ENCODE results near the gene DNM2. TPM values are rescaled to one million over a fixed set of nuclear protein-coding genes. Genes with fewer than 3 reads are reported as not detected.

The DNM2 gene
- total RNA-seq, 1 donor from 2014 or later: 129 TPM

GRCh38 chr19:10763828-10764339 is 46.0 kb downstream of the DNM2 start:
- Histone ChIP-seq H3K36me3 (ENCODE audit: insufficient read depth, low read length) (peaks cover 4% of the 10 kb centered on the region), H3K4me1 (ENCODE audit: insufficient read depth, low read length) (peaks cover 13% of the 10 kb centered on the region), H3K4me3 (ENCODE audit: insufficient read depth, low read depth, low read length) (no peak overlapping the region), H3K9me3 (ENCODE audit: insufficient read depth, low read depth, low read length) (no peaks in the 10 kb centered on the region), H3K27ac (ENCODE audit: low read depth, low read length) (no peak overlapping the region), H3K27me3 (ENCODE audit: insufficient read depth, low read length) (no peaks in the 10 kb centered on the region), H2AFZ (ENCODE audit: low read depth, low read length) (no peak overlapping the region), H3K4me2 (ENCODE audit: low read length) (no peak overlapping the region), H3K9ac (ENCODE audit: low read length) (no peak overlapping the region), H3K79me2 (ENCODE audit: insufficient read depth, low read length) (peaks cover 61% of the 10 kb centered on the region), H4K20me1 (ENCODE audit: insufficient read depth, low read length) (peaks cover 84% of the 10 kb centered on the region)
- Mint-ChIP-seq H3K27me3 (ENCODE audit: low read depth, unreplicated experiment) (no peaks in the 10 kb centered on the region), H3K4me1 (ENCODE audit: low read depth, unreplicated experiment) (peaks cover 8% of the 10 kb centered on the region), H3K4me3 (ENCODE audit: unreplicated experiment) (no peak overlapping the region), H3K9me3 (ENCODE audit: unreplicated experiment) (peaks cover 1% of the 10 kb centered on the region), H3K36me3 (ENCODE audit: low read depth, unreplicated experiment) (peaks cover 25% of the 10 kb centered on the region), H3K27ac (ENCODE audit: unreplicated experiment) (peak overlapping the region; percentile 34)
- TF ChIP-seq CTCF (IDR thresholded peaks at IDR 0.05; ENCODE audit: insufficient read depth, low read depth, low read length) (no peak), EZH2 (IDR thresholded peaks at IDR 0.05; ENCODE audit: insufficient read depth, low read length) (no peak)
- FAIRE-seq (no peak), DNase-seq (ENCODE audit: low read depth) (no peak)

GRCh38 chr19:10764340-10764894 is 46.5 kb downstream of the DNM2 start:
- Histone ChIP-seq H4K20me1 (ENCODE audit: insufficient read depth, low read length) (peaks cover 84% of the 10 kb centered on the region), H3K27ac (ENCODE audit: low read depth, low read length) (no peak overlapping the region), H3K9ac (ENCODE audit: low read length) (no peak overlapping the region), H3K4me2 (ENCODE audit: low read length) (no peak overlapping the region), H3K36me3 (ENCODE audit: insufficient read depth, low read length) (peaks cover 4% of the 10 kb centered on the region), H3K4me1 (ENCODE audit: insufficient read depth, low read length) (peaks cover 13% of the 10 kb centered on the region), H3K79me2 (ENCODE audit: insufficient read depth, low read length) (peaks cover 64% of the 10 kb centered on the region), H3K4me3 (ENCODE audit: insufficient read depth, low read depth, low read length) (no peak overlapping the region), H3K27me3 (ENCODE audit: insufficient read depth, low read length) (no peaks in the 10 kb centered on the region), H2AFZ (ENCODE audit: low read depth, low read length) (no peak overlapping the region), H3K9me3 (ENCODE audit: insufficient read depth, low read depth, low read length) (no peaks in the 10 kb centered on the region)
- Mint-ChIP-seq H3K9me3 (ENCODE audit: unreplicated experiment) (no peaks in the 10 kb centered on the region), H3K27me3 (ENCODE audit: low read depth, unreplicated experiment) (no peaks in the 10 kb centered on the region), H3K27ac (ENCODE audit: unreplicated experiment) (peak overlapping the region; percentile 58), H3K4me3 (ENCODE audit: unreplicated experiment) (no peak overlapping the region), H3K36me3 (ENCODE audit: low read depth, unreplicated experiment) (peaks cover 21% of the 10 kb centered on the region), H3K4me1 (ENCODE audit: low read depth, unreplicated experiment) (peaks cover 12% of the 10 kb centered on the region)
- FAIRE-seq: no peak
- no peak for TF ChIP-seq EZH2 (IDR thresholded peaks at IDR 0.05; ENCODE audit: insufficient read depth, low read length)
- no peak for TF ChIP-seq CTCF (IDR thresholded peaks at IDR 0.05; ENCODE audit: insufficient read depth, low read depth, low read length)
- DNase-seq (ENCODE audit: low read depth): no peak

GRCh38 chr19:10766049-10766623 is 48.3 kb downstream of the DNM2 start:
- Histone ChIP-seq H3K79me2 (ENCODE audit: insufficient read depth, low read length) (peaks cover 72% of the 10 kb centered on the region), H4K20me1 (ENCODE audit: insufficient read depth, low read length) (peaks cover 89% of the 10 kb centered on the region)

More at GRCh38 chr19:10766049-10766623, 48.3 kb downstream of the DNM2 start:
- peaks cover 16% of the 10 kb centered on the region for H3K4me1 Mint-ChIP-seq (ENCODE audit: low read depth, unreplicated experiment)
- Histone ChIP-seq H3K4me2 (ENCODE audit: low read length) (peak overlapping the region; percentile 27), H3K9ac (ENCODE audit: low read length) (peak overlapping the region; percentile 46), H3K36me3 (ENCODE audit: insufficient read depth, low read length) (peaks cover 4% of the 10 kb centered on the region), H3K27ac (ENCODE audit: low read depth, low read length) (no peak overlapping the region), H3K4me3 (ENCODE audit: insufficient read depth, low read depth, low read length) (no peak overlapping the region), H3K9me3 (ENCODE audit: insufficient read depth, low read depth, low read length) (no peaks in the 10 kb centered on the region), H3K27me3 (ENCODE audit: insufficient read depth, low read length) (no peaks in the 10 kb centered on the region), H2AFZ (ENCODE audit: low read depth, low read length) (no peak overlapping the region), H3K4me1 (ENCODE audit: insufficient read depth, low read length) (peaks cover 9% of the 10 kb centered on the region)
- H3K27ac Mint-ChIP-seq (ENCODE audit: unreplicated experiment): no peak overlapping the region
- no peaks in the 10 kb centered on the region for H3K27me3 Mint-ChIP-seq (ENCODE audit: low read depth, unreplicated experiment)
- no peak for FAIRE-seq
- TF ChIP-seq CTCF (IDR thresholded peaks at IDR 0.05; ENCODE audit: insufficient read depth, low read depth, low read length) (no peak), EZH2 (IDR thresholded peaks at IDR 0.05; ENCODE audit: insufficient read depth, low read length) (no peak)
- no peak overlapping the region for H3K4me3 Mint-ChIP-seq (ENCODE audit: unreplicated experiment)
- H3K36me3 Mint-ChIP-seq (ENCODE audit: low read depth, unreplicated experiment): peaks cover 14% of the 10 kb centered on the region
- H3K9me3 Mint-ChIP-seq (ENCODE audit: unreplicated experiment): no peaks in the 10 kb centered on the region
- DNase-seq (ENCODE audit: low read depth): no peak

Data from astrocyte (in vitro differentiated cells and primary cell).